Calu3 (cell line): ENCODE results near the gene LRRC27. TPM values are rescaled to one million over a fixed set of nuclear protein-coding genes. Genes with fewer than 3 reads are reported as not detected.

Source experiments
- BruUV-seq: library from RNA; stranded (reverse); fragments of 400-500 nt; replicated peaks from 2 replicates; lab custom pipeline; 2021; lab: Mats Ljungman, UMichigan
- CTCF ChIA-PET: fragments of 300-600 bp; sonication (Branson Sonifier 250); formaldehyde crosslinking; loops from one replicate; lab custom pipeline; 2022; ENCODE audit warnings: antibody characterized with exemption; lab: Charles Lee
- DNase-seq: peaks from one replicate; pipeline ENCODE4 v3.0.0; 2022
- H3K27ac Mint-ChIP-seq: one replicate; pipeline ENCODE4 v1.8.0; 2022; ENCODE audit warnings: mixed read lengths; ENCODE audit not compliant: unreplicated experiment
- H3K27me3 Mint-ChIP-seq: one replicate; pipeline ENCODE4 v1.8.0; 2022; ENCODE audit warnings: mixed read lengths; ENCODE audit not compliant: unreplicated experiment
- H3K36me3 Mint-ChIP-seq: one replicate; pipeline ENCODE4 v1.8.0; 2022; ENCODE audit warnings: mild to moderate bottlenecking, moderate library complexity, mixed read lengths; ENCODE audit not compliant: insufficient read depth, unreplicated experiment
- H3K4me1 Mint-ChIP-seq: one replicate; pipeline ENCODE4 v1.8.0; 2022; ENCODE audit warnings: mild to moderate bottlenecking, low read depth, mixed read lengths; ENCODE audit not compliant: unreplicated experiment
- H3K4me3 Mint-ChIP-seq: one replicate; pipeline ENCODE4 v1.8.0; 2022; ENCODE audit warnings: mild to moderate bottlenecking, low read depth, moderate library complexity, mixed read lengths; ENCODE audit not compliant: unreplicated experiment
- H3K9me3 Mint-ChIP-seq: one replicate; pipeline ENCODE4 v1.8.0; 2022; ENCODE audit warnings: low read depth, mixed read lengths; ENCODE audit not compliant: unreplicated experiment
- intact Hi-C: fragments of 100-400 bp; cut with micrococcal nuclease; formaldehyde crosslinking; loops from one replicate; pipeline ENCODE4 v1.10.0; 2022; ENCODE audit not compliant: unreplicated experiment
- total RNA-seq: library from RNA; stranded (reverse); gene quantifications from 2 replicates; pipeline ENCODE4 v1.2.3, GENCODE V29; 2022
- TF ChIP-seq, protein P1 (sequence below): fragments of 200-600 bp; IDR thresholded peaks from one replicate; pipeline ENCODE4 v1.8.0; 2022; ENCODE audit warnings: antibody characterized with exemption; ENCODE audit not compliant: unreplicated experiment

LRRC27 gene
- total RNA-seq, 1 experiment from 2014 or later, result 4.6 TPM

DNA sequence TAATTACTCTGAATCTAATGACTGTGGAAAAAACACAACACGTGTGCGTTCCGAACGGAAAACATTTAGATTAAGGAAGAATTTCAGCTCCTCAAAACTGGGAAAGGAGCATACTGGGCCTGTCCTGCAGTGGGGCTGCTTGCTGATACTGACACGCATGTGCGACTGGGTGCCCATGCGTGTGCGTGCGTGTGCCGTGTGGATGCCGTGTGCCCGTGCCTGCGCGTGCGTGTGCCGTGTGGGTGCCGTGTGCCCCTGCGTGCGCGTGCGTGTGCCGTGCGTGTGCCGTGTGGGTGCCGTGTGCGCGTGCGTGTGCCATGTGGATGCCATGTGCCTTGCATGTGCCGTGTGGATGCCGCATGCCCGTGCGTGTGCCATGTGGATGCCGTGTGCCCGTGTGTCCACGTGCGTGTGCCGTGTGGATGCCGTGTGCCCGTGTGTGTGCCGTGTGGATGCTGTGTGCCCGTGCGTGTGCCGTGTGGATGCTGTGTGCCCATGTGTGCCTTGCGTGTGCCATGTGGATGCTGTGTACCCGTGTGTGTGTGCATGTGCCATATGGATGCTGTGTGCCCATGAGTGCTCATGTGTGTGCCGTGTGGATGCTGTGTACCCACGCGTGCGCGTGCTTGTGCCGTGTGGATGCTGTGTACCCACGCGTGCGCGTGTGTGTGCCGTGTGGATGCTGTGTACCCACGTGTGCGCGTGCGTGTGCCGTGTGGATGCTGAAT, 93.2 kb downstream of the LRRC27 start:
- CTCF ChIA-PET, result no interaction called here
- BruUV-seq, result no TSS peak
- H3K27me3 Mint-ChIP-seq, result no peaks in the 10 kb centered on the region
- peaks cover 5% of the 10 kb centered on the region for H3K36me3 Mint-ChIP-seq
- H3K4me3 Mint-ChIP-seq, result no peak overlapping the region
- no peak overlapping the region for H3K27ac Mint-ChIP-seq
- TF ChIP-seq, protein P1, sequence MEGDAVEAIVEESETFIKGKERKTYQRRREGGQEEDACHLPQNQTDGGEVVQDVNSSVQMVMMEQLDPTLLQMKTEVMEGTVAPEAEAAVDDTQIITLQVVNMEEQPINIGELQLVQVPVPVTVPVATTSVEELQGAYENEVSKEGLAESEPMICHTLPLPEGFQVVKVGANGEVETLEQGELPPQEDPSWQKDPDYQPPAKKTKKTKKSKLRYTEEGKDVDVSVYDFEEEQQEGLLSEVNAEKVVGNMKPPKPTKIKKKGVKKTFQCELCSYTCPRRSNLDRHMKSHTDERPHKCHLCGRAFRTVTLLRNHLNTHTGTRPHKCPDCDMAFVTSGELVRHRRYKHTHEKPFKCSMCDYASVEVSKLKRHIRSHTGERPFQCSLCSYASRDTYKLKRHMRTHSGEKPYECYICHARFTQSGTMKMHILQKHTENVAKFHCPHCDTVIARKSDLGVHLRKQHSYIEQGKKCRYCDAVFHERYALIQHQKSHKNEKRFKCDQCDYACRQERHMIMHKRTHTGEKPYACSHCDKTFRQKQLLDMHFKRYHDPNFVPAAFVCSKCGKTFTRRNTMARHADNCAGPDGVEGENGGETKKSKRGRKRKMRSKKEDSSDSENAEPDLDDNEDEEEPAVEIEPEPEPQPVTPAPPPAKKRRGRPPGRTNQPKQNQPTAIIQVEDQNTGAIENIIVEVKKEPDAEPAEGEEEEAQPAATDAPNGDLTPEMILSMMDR, result no peak
- H3K9me3 Mint-ChIP-seq, result no peaks in the 10 kb centered on the region
- intact Hi-C loops, result no loop called here
- DNase-seq, result no peak
- peaks cover 11% of the 10 kb centered on the region for H3K4me1 Mint-ChIP-seq

DNA sequence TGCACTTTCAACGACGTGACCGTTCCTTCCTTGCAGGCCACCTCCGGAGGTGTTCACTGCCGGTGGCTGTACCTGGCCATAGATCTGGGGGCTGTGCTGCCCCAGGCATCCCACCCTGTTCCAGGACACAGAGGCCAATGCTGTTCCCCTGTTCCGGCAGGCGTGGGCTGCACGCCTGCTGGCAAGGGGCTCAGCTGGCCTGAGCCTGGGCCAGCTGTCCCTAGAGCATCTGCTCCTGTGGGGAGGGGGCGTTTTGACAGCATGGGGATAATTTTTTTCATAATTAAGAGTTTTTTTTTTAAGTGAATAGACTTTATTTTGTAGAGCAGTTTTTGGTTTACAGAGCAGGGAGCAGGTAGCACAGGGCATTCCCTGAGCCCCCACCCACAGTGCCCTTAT, 93.8 kb downstream of the LRRC27 start:
- H3K27me3 Mint-ChIP-seq, result no peaks in the 10 kb centered on the region
- H3K9me3 Mint-ChIP-seq, result no peaks in the 10 kb centered on the region
- H3K4me1 Mint-ChIP-seq, result peaks cover 10% of the 10 kb centered on the region
- no TSS peak for BruUV-seq
- H3K36me3 Mint-ChIP-seq, result peaks cover 5% of the 10 kb centered on the region
- DNase-seq, result no peak
- H3K27ac Mint-ChIP-seq, result no peak overlapping the region
- intact Hi-C loops, result no loop called here
- TF ChIP-seq, protein P1, result no peak
- H3K4me3 Mint-ChIP-seq, result no peak overlapping the region
- CTCF ChIA-PET, result no interaction called here

DNA sequence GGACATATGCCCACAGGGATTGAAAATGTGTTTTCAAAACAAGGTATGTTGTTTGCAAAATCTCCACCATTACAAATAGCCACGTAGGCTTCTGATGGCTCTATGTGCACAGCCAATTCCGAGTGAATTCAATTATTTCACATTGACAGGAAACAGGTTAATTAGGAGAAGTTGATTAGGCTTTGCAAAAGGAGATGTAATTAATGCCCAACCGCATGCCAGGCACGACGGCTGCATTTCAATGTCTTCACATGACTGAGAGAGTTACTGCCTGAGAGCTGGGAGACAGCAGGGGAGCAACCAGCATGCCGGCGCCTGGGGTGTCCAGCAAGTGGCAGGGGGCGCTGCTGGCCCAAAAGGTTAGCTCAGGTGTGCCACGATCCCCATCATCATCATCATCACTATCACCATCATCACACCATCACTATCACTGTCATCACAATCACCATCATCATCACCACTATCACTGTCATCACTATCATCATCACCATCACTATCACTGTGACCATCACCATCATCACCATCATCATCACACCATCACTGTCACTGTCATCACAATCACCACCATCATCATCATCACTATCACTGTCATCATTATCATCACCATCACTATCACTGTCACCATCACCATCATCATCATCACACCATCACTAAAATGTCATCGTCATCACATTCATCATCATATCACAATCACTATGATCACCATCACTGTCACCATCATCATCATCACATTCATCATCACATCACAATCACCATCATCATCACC, 95.2 kb downstream of the LRRC27 start:
- BruUV-seq, result no TSS peak
- TF ChIP-seq, protein P1, result no peak
- Mint-ChIP-seq H3K9me3 (no peaks in the 10 kb centered on the region), H3K27me3 (no peaks in the 10 kb centered on the region), H3K4me3 (no peak overlapping the region), H3K36me3 (peaks cover 5% of the 10 kb centered on the region), H3K27ac (no peak overlapping the region), H3K4me1 (peaks cover 10% of the 10 kb centered on the region)
- CTCF ChIA-PET, result no interaction called here
- intact Hi-C loops, result no loop called here
- DNase-seq, result no peak

DNA sequence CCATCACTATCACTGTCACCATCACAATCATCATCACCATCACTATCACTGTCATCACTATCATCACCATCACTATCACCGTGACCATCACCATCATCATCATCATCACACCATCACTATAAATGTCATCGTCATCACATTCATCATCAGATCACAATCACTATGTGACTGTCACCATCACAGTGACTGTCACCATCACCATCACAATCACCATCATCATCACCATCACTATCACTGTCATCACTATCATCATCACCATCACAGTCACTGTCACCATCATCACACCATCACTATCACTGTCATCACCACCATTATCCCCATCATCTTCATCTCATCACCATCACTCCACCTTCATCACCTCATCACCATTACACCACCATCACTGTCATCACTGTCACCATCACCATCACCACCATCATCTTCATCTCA, 96.0 kb downstream of the LRRC27 start:
- CTCF ChIA-PET, result no interaction called here
- TF ChIP-seq, protein P1, result no peak
- Mint-ChIP-seq H3K9me3 (no peaks in the 10 kb centered on the region), H3K27me3 (no peaks in the 10 kb centered on the region), H3K4me3 (no peak overlapping the region), H3K36me3 (peaks cover 5% of the 10 kb centered on the region), H3K4me1 (peaks cover 10% of the 10 kb centered on the region), H3K27ac (no peak overlapping the region)
- no peak for DNase-seq
- no TSS peak for BruUV-seq
- intact Hi-C loops, result no loop called here
